H9 (cell line): ENCODE measurements around the gene GPRC5D. TPM values are rescaled to one million over a fixed set of nuclear protein-coding genes. Genes with fewer than 3 reads are reported as not detected.

Experiments used
- DNase-seq: peaks from one replicate; pipeline ENCODE4 v3.0.0-alpha.2; 2017
- H2AFZ ChIP-seq: one replicate; pipeline ENCODE4 v1.6.1; 2013; ENCODE audit warnings: mild to moderate bottlenecking, low read length, control low read depth, moderate library complexity
- H2AK5ac ChIP-seq: 2 replicates; pipeline ENCODE4 v1.6.1; 2013; ENCODE audit warnings: low read length, control low read depth, mixed read lengths; ENCODE audit not compliant: insufficient read length
- H2BK120ac ChIP-seq: one replicate; pipeline ENCODE4 v1.6.1; 2013; ENCODE audit warnings: low read depth, mild to moderate bottlenecking, low read length, control low read depth, inconsistent platforms; ENCODE audit not compliant: poor library complexity, severe bottlenecking
- H2BK12ac ChIP-seq: 2 replicates; pipeline ENCODE4 v1.6.1; 2013; ENCODE audit warnings: low read length, control low read depth, mixed read lengths, low read depth; ENCODE audit not compliant: insufficient read length
- H2BK15ac ChIP-seq: 2 replicates; pipeline ENCODE4 v1.6.1; 2013; ENCODE audit warnings: low read depth, low read length, control low read depth
- H2BK20ac ChIP-seq: one replicate; pipeline ENCODE4 v1.6.1; 2013; ENCODE audit warnings: low read depth, mild to moderate bottlenecking, low read length, control low read depth, inconsistent platforms; ENCODE audit not compliant: poor library complexity, severe bottlenecking
- H2BK5ac ChIP-seq: 2 replicates; pipeline ENCODE4 v1.6.1; 2013; ENCODE audit warnings: low read length, control low read depth, mixed read lengths; ENCODE audit not compliant: insufficient read length
- H3K14ac ChIP-seq: 2 replicates; pipeline ENCODE4 v1.6.1; 2013; ENCODE audit warnings: low read length, control low read depth; ENCODE audit not compliant: insufficient read depth
- H3K18ac ChIP-seq: 2 replicates; pipeline ENCODE4 v1.6.1; 2013; ENCODE audit warnings: low read depth, mild to moderate bottlenecking, mixed read lengths, low read length, control low read depth; ENCODE audit not compliant: insufficient read length
- H3K23ac ChIP-seq: 2 replicates; pipeline ENCODE4 v1.6.1; 2013; ENCODE audit warnings: low read length, control low read depth, mixed read lengths, low read depth; ENCODE audit not compliant: insufficient read length
- H3K23me2 ChIP-seq: 2 replicates; pipeline ENCODE4 v1.6.1; 2013; ENCODE audit warnings: low read depth, mild to moderate bottlenecking, mixed read lengths, low read length, control low read depth; ENCODE audit not compliant: insufficient read length, poor library complexity, severe bottlenecking
- H3K27ac ChIP-seq: 2 replicates; pipeline ENCODE4 v1.5.1; 2013; ENCODE audit warnings: low read length, control low read depth, mixed read lengths, low read depth; ENCODE audit not compliant: insufficient read length
- H3K27me3 ChIP-seq: 2 replicates; pipeline ENCODE4 v1.6.1; 2013; ENCODE audit warnings: low read length, control low read depth, inconsistent platforms; ENCODE audit not compliant: insufficient read depth
- H3K4ac ChIP-seq: 2 replicates; pipeline ENCODE4 v1.6.1; 2013; ENCODE audit warnings: low read depth, mild to moderate bottlenecking, control low read depth, inconsistent platforms, low read length, moderate library complexity
- H3K4me1 ChIP-seq: 2 replicates; pipeline ENCODE4 v1.6.1; 2013; ENCODE audit warnings: low read length, control low read depth, inconsistent platforms; ENCODE audit not compliant: insufficient read depth
- H3K4me2 ChIP-seq: 2 replicates; pipeline ENCODE4 v1.6.1; 2013; ENCODE audit warnings: low read length, control low read depth, mixed read lengths; ENCODE audit not compliant: insufficient read length, insufficient read depth
- H3K56ac ChIP-seq: 2 replicates; pipeline ENCODE4 v1.6.1; 2013; ENCODE audit warnings: low read depth, mild to moderate bottlenecking, mixed read lengths, low read length, control low read depth; ENCODE audit not compliant: insufficient read length
- H3K79me1 ChIP-seq: 2 replicates; pipeline ENCODE4 v1.6.1; 2013; ENCODE audit warnings: low read depth, mild to moderate bottlenecking, moderate library complexity, low read length, control low read depth, inconsistent platforms; ENCODE audit not compliant: insufficient read depth, poor library complexity, severe bottlenecking
- H3K79me2 ChIP-seq: 2 replicates; pipeline ENCODE4 v1.6.1; 2013; ENCODE audit warnings: low read length, control low read depth, inconsistent platforms; ENCODE audit not compliant: insufficient read depth
- H3K9ac ChIP-seq: 2 replicates; pipeline ENCODE4 v1.6.1; 2013; ENCODE audit warnings: low read length, control low read depth, mixed read lengths; ENCODE audit not compliant: insufficient read length; ENCODE audit errors: extremely low read depth
- H3K9me3 ChIP-seq: one replicate; pipeline ENCODE4 v1.6.1; 2013; ENCODE audit warnings: low read depth, low read length, inconsistent platforms; ENCODE audit not compliant: control insufficient read depth
- H3T11ph ChIP-seq: one replicate; pipeline ENCODE4 v1.6.1; 2013; ENCODE audit warnings: mild to moderate bottlenecking, low read length, control low read depth, inconsistent platforms
- H4K20me1 ChIP-seq: one replicate; pipeline ENCODE4 v1.6.1; 2013; ENCODE audit not compliant: control insufficient read depth, insufficient read length, insufficient read depth
- H4K5ac ChIP-seq: 2 replicates; pipeline ENCODE4 v1.6.1; 2013; ENCODE audit warnings: low read depth, mild to moderate bottlenecking, mixed read lengths, low read length, control low read depth; ENCODE audit not compliant: insufficient read length
- H4K8ac ChIP-seq: replicated peaks from 2 replicates; pipeline ENCODE4 v1.6.1; 2013; ENCODE audit warnings: low read length, control low read depth, mixed read lengths, low read depth; ENCODE audit not compliant: insufficient read length
- H4K91ac ChIP-seq: 2 replicates; pipeline ENCODE4 v1.6.1; 2013; ENCODE audit warnings: low read depth, mild to moderate bottlenecking, moderate library complexity, mixed read lengths, low read length, control low read depth; ENCODE audit not compliant: insufficient read length
- H3K27ac Mint-ChIP-seq, 3 experiments: 2 replicates in 2 of 3; 3 replicates in 1 of 3; pipeline ENCODE4 v1.8.0; 2020 to 2021; ENCODE audit warnings: mixed read lengths in 3 of 3, mild to moderate bottlenecking in 1 of 3, moderate library complexity in 1 of 3
- H3K27me3 Mint-ChIP-seq: 2 replicates; pipeline ENCODE4 v1.8.0; 2021; ENCODE audit warnings: low read depth, mild to moderate bottlenecking, moderate library complexity, mixed read lengths
- H3K36me3 Mint-ChIP-seq, 3 experiments: 2 replicates in 2 of 3; 3 replicates in 1 of 3; pipeline ENCODE4 v1.8.0; 2020 to 2021; ENCODE audit warnings: low read depth in 3 of 3, mixed read lengths in 3 of 3; ENCODE audit not compliant: insufficient read depth in 1 of 3
- H3K4me1 Mint-ChIP-seq, 2 experiments: 2 replicates each; pipeline ENCODE4 v1.8.0; 2020; ENCODE audit warnings: mixed read lengths in 2 of 2
- H3K4me3 Mint-ChIP-seq, 2 experiments: 2 replicates in 1 of 2; 3 replicates in 1 of 2; pipeline ENCODE4 v1.8.0; 2020 to 2021; ENCODE audit warnings: mild to moderate bottlenecking in 2 of 2, mixed read lengths in 2 of 2, moderate library complexity in 1 of 2
- H3K9me3 Mint-ChIP-seq, 2 experiments: 2 replicates in 1 of 2; 3 replicates in 1 of 2; pipeline ENCODE4 v1.8.0; 2020; ENCODE audit warnings: mild to moderate bottlenecking in 2 of 2, mixed read lengths in 2 of 2, moderate library complexity in 1 of 2
- CTCF ChIP-seq: fragments of 200-600 bp; sonication (generic); conservative IDR thresholded peaks from 3 replicates; pipeline ENCODE4 v1.8.0; 2021; ENCODE audit warnings: antibody characterized with exemption, mild to moderate bottlenecking
- WGBS: extraction: QIAGEN DNeasy Blood & Tissue Kit; methylation state at CpG from one replicate; pipeline ENCODE4 v1.1.7; 2013; ENCODE audit warnings: missing lambda C conversion rate, low lambda C conversion rate, mixed read lengths; ENCODE audit not compliant: insufficient read length; ENCODE audit errors: extremely low coverage; 5-methylcytosine and 5-hydroxymethylcytosine counted together
- total RNA-seq: library from RNA; stranded (reverse); gene quantifications from 2 replicates; pipeline ENCODE4 v1.2.1, GENCODE V29; 2021

GPRC5D gene
- total RNA-seq, 1 experiment from 2014 or later: not detected

GRCh38 chr12:12900786-12901157, 51.2 kb downstream of the GPRC5D start:
- no peak overlapping the region for H3K27ac Mint-ChIP-seq
- Histone ChIP-seq H3K4me2 (no peak overlapping the region), H4K20me1 (no peaks in the 10 kb centered on the region), H3K79me2 (no peaks in the 10 kb centered on the region), H3K18ac (no peak overlapping the region), H4K5ac (no peak overlapping the region), H2AK5ac (no peak overlapping the region), H3K9ac (no peak overlapping the region), H2BK120ac (no peak overlapping the region), H2BK12ac (no peak overlapping the region), H2AFZ (no peak overlapping the region), H4K8ac (no peak overlapping the region), H2BK15ac (no peak overlapping the region), H3K4ac (no peak overlapping the region), H3K79me1 (no peaks in the 10 kb centered on the region), H4K91ac (no peak overlapping the region), H3K9me3 (no peaks in the 10 kb centered on the region), H3K27me3 (no peaks in the 10 kb centered on the region; the same call in 1 of the 2 replicates), H3K56ac (no peak overlapping the region), H3T11ph (no peak overlapping the region), H3K27ac (no peak overlapping the region), H3K23ac (no peak overlapping the region), H2BK20ac (no peak overlapping the region), H3K4me1 (no peaks in the 10 kb centered on the region), H3K14ac (no peak overlapping the region), H2BK5ac (no peak overlapping the region), H3K23me2 (no peaks in the 10 kb centered on the region)
- no CpG with 5 or more reads among the region's 2 CpGs for WGBS
- H3K36me3 Mint-ChIP-seq: no peaks in the 10 kb centered on the region
- 0 out of 4 replicates have a peak, but pooled peaks cover 0 to 2% of the 10 kb centered on the region in 2 experiments for H3K4me1 Mint-ChIP-seq
- no peak for DNase-seq
- H3K27me3 Mint-ChIP-seq: no peaks in the 10 kb centered on the region; the same call in 1 of the 2 replicates
- no peak overlapping the region for H3K4me3 Mint-ChIP-seq
- TF ChIP-seq CTCF: no peak
- no peaks in the 10 kb centered on the region for H3K9me3 Mint-ChIP-seq
